ENCODE measurements around the gene SARM1. TPM values are rescaled to one million over a fixed set of nuclear protein-coding genes. Genes with fewer than 3 reads are reported as not detected.

The SARM1 gene
- total and polyA plus RNA-seq, 2 donors (not counting 3 experiments of a cell fraction or from before 2014, with no cell fraction given): 5.6 to 7.0 TPM

- no peaks in the 10 kb centered on the region for H3K36me3 ChIP-seq (ENCODE audit: control insufficient read depth in 2 of 2, extremely low read depth in 1 of 2, insufficient read depth in 2 of 2, low read length in 2 of 2)
- BruUV-seq (replicated peaks): no TSS peak
Observed at GRCh38 chr17:28415886-28416285, 44.4 kb downstream of the SARM1 start.

More at GRCh38 chr17:28415886-28416285, 44.4 kb downstream of the SARM1 start:
- Histone ChIP-seq H3K79me2 (ENCODE audit: control insufficient read depth, insufficient read depth, low read length) (no peaks in the 10 kb centered on the region), H3K4me3 (replicated peaks in 1 of 3; ENCODE audit: insufficient read depth in 1 of 3, low read depth in 1 of 3, low read length in 3 of 3) (no peak overlapping the region), H3K27ac (ENCODE audit: insufficient read depth, low read depth, low read length) (no peak overlapping the region), H3K4me2 (ENCODE audit: insufficient read depth, low read length) (no peak overlapping the region), H3K4me1 (ENCODE audit: control insufficient read depth, extremely low read depth, insufficient read depth, low read length) (no peaks in the 10 kb centered on the region), H3K9me1 (replicated peaks; ENCODE audit: control insufficient read depth, extremely low read depth, insufficient read depth, low read length) (no peaks in the 10 kb centered on the region), H4K20me1 (replicated peaks; ENCODE audit: control insufficient read depth, extremely low read depth, insufficient read depth, low read length) (no peaks in the 10 kb centered on the region), H3K9ac (replicated peaks; ENCODE audit: extremely low read depth, insufficient read depth, low read length) (no peak overlapping the region), H2AFZ (ENCODE audit: low read depth, low read length) (no peak overlapping the region), H3K27me3 (ENCODE audit: control insufficient read depth in 2 of 2, insufficient read depth in 2 of 2, low read length in 2 of 2) (peaks cover 14 to 26% of the 10 kb centered on the region in 2 experiments), H3K9me3 (replicated peaks; ENCODE audit: control insufficient read depth, insufficient read depth, low read length) (no peaks in the 10 kb centered on the region)
- dilution Hi-C loops (cut with MboI; ENCODE audit: extremely low pct_ligation_motif_present, low sequenced_read_pairs): no loop called here
- intact Hi-C loops (cut with micrococcal nuclease): loop anchor here (2.0 kb wide), 2 partner anchors 35 to 69 kb away; no protein-coding TSS in a partner anchor
- ChIA-PET CTCF (interaction anchor here (1.1 to 3.1 kb wide), 18 partner anchors 9 to 182 kb away, joined by 3 to 36 read pairs (median 10); partner anchors contain the start of genes SARM1, SLC46A1 and VTN), POLR2A (no interaction called here)
- DNase-seq (ENCODE audit: low read depth, low spot score) (no peak), FAIRE-seq (no peak)
- TF ChIP-seq POLR2A (IDR thresholded peaks at IDR 0.05; ENCODE audit: low read depth, low read length) (no peak), MYC (IDR thresholded peaks at IDR 0.05; ENCODE audit: low read depth, low read length) (no peak), MAX (IDR thresholded peaks at IDR 0.05; ENCODE audit: insufficient read depth, insufficient read length) (no peak), FOS (IDR thresholded peaks at IDR 0.05; ENCODE audit: borderline replicate concordance, insufficient read depth, low read length) (no peak), POLR2AphosphoS5 (IDR thresholded peaks at IDR 0.05; ENCODE audit: insufficient read depth, low read depth, low read length) (no peak), CTCF (IDR thresholded peaks at IDR 0.05; ENCODE audit: extremely low read depth in 1 of 2, insufficient read depth in 1 of 2, low read depth in 1 of 2, low read length in 2 of 2) (no peak), EZH2 (IDR thresholded peaks at IDR 0.05; ENCODE audit: borderline replicate concordance, low read depth, low read length, severe bottlenecking) (no peak), JUN (IDR thresholded peaks at IDR 0.05; ENCODE audit: borderline replicate concordance, insufficient read depth, insufficient read length, low read depth) (no peak), GATA2 (IDR thresholded peaks at IDR 0.05; ENCODE audit: insufficient read depth, insufficient read length, low read depth, low read length) (no peak)
